ENCODE data around the gene SUPT3H. TPM values are rescaled to one million over a fixed set of nuclear protein-coding genes. Genes with fewer than 3 reads are reported as not detected.

Gene SUPT3H
- polyA plus RNA-seq, 3 donors, result 2.4 to 3.5 (median 2.5) TPM

GRCh38 chr6:44933108-44933507 is 444.6 kb downstream of the SUPT3H start:
- TF ChIP-seq CTCF (IDR thresholded peaks at IDR 0.05), result no peak
- no peak overlapping the region for H3K27ac ChIP-seq (ENCODE audit: low read depth in 1 of 2, low read length in 2 of 2)
- Mint-ChIP-seq H3K9me3 (peaks cover 0 to 10% (median 5%) of the 10 kb centered on the region in 7 donors), H3K4me1 (peaks cover 4% of the 10 kb centered on the region), H3K4me3 (peak overlapping the region in 1 of 2 donors; percentile 59), H3K36me3 (no peaks in the 10 kb centered on the region), H3K27me3 (ENCODE audit: low read depth in 3 of 3) (no peaks in the 10 kb centered on the region), H3K27ac (no peak overlapping the region)
- peak overlapping the region; percentile 43 for H3K4me2 ChIP-seq (replicated peaks; ENCODE audit: extremely low read depth, low read length, poor library complexity, severe bottlenecking)
- no peaks in the 10 kb centered on the region for H4K20me1 ChIP-seq (ENCODE audit: insufficient read depth, low read length)
- peaks cover 0 to 4% of the 10 kb centered on the region in 2 donors for H3K4me1 ChIP-seq (ENCODE audit: control insufficient read depth in 1 of 2, insufficient read depth in 2 of 2, low read length in 2 of 2)
- WGBS (ENCODE audit: insufficient coverage), result 40% methylated on average over 1 of the region's 4 CpGs
- no peaks in the 10 kb centered on the region for H3K27me3 ChIP-seq (ENCODE audit: control insufficient read depth in 2 of 2, insufficient read depth in 2 of 2, low read length in 2 of 2)
- DNase-seq, result no peak
- H2AFZ ChIP-seq (ENCODE audit: insufficient read depth, low read depth, low read length, poor library complexity, severe bottlenecking), result no peak overlapping the region
- H3K79me2 ChIP-seq (ENCODE audit: insufficient read depth, low read length), result no peaks in the 10 kb centered on the region
- H3K9ac ChIP-seq (ENCODE audit: insufficient read depth, low read length, poor library complexity, severe bottlenecking), result no peak overlapping the region
- no peaks in the 10 kb centered on the region for H3K9me3 ChIP-seq (replicated peaks in 1 of 2; ENCODE audit: control insufficient read depth in 1 of 2, insufficient read depth in 1 of 2, low read length in 2 of 2)
- H3K36me3 ChIP-seq (replicated peaks in 1 of 2; ENCODE audit: control insufficient read depth in 1 of 2, insufficient read depth in 2 of 2, low read length in 2 of 2), result no peaks in the 10 kb centered on the region
- intact Hi-C loops (cut with micrococcal nuclease), result no loop called here
- peak overlapping the region; percentile 11 to 44 (median 27) for H3K4me3 ChIP-seq (replicated peaks in 1 of 3; ENCODE audit: low read depth in 2 of 3, low read length in 3 of 3)

GRCh38 chr6:44932651-44933091 is 445.1 kb downstream of the SUPT3H start:
- Mint-ChIP-seq H3K27ac (peak overlapping the region in 1 of 7 donors; percentile 10), H3K9me3 (peaks cover 0 to 6% (median 2%) of the 10 kb centered on the region in 7 donors), H3K27me3 (ENCODE audit: low read depth in 3 of 3) (no peaks in the 10 kb centered on the region), H3K36me3 (no peaks in the 10 kb centered on the region), H3K4me3 (peak overlapping the region in 1 of 2 donors; percentile 59), H3K4me1 (peaks cover 4% of the 10 kb centered on the region)
- WGBS (ENCODE audit: insufficient coverage), result no CpG with 5 or more reads among the region's 7 CpGs
- H3K79me2 ChIP-seq (ENCODE audit: insufficient read depth, low read length), result no peaks in the 10 kb centered on the region
- no peak for TF ChIP-seq CTCF (IDR thresholded peaks at IDR 0.05)
- peak overlapping the region in 1 of 3 experiments; percentile 44 for H3K4me3 ChIP-seq (replicated peaks in 1 of 3; ENCODE audit: low read depth in 2 of 3, low read length in 3 of 3)
- no peak overlapping the region for H3K9ac ChIP-seq (ENCODE audit: insufficient read depth, low read length, poor library complexity, severe bottlenecking)
- no peak overlapping the region for H3K27ac ChIP-seq (ENCODE audit: low read depth in 1 of 2, low read length in 2 of 2)
- intact Hi-C loops (cut with micrococcal nuclease), result no loop called here
- H3K9me3 ChIP-seq (replicated peaks in 1 of 2; ENCODE audit: control insufficient read depth in 1 of 2, insufficient read depth in 1 of 2, low read length in 2 of 2), result no peaks in the 10 kb centered on the region
- H3K4me2 ChIP-seq (replicated peaks; ENCODE audit: extremely low read depth, low read length, poor library complexity, severe bottlenecking), result peak overlapping the region; percentile 43
- peaks cover 0 to 4% of the 10 kb centered on the region in 2 donors for H3K4me1 ChIP-seq (ENCODE audit: control insufficient read depth in 1 of 2, insufficient read depth in 2 of 2, low read length in 2 of 2)
- H3K36me3 ChIP-seq (replicated peaks in 1 of 2; ENCODE audit: control insufficient read depth in 1 of 2, insufficient read depth in 2 of 2, low read length in 2 of 2), result no peaks in the 10 kb centered on the region
- H3K27me3 ChIP-seq (ENCODE audit: control insufficient read depth in 2 of 2, insufficient read depth in 2 of 2, low read length in 2 of 2), result no peaks in the 10 kb centered on the region
- H4K20me1 ChIP-seq (ENCODE audit: insufficient read depth, low read length), result no peaks in the 10 kb centered on the region
- no peak overlapping the region for H2AFZ ChIP-seq (ENCODE audit: insufficient read depth, low read depth, low read length, poor library complexity, severe bottlenecking)
- DNase-seq, result no peak
